ENCODE data around the gene SLC44A1.

Gene SLC44A1

GRCh38 chr9:105419816-105420597 lies 175.6 kb downstream of the SLC44A1 start:
- in situ Hi-C loops (cut with HindIII; ENCODE audit: low sequenced_read_pairs): no loop called here

DNA sequence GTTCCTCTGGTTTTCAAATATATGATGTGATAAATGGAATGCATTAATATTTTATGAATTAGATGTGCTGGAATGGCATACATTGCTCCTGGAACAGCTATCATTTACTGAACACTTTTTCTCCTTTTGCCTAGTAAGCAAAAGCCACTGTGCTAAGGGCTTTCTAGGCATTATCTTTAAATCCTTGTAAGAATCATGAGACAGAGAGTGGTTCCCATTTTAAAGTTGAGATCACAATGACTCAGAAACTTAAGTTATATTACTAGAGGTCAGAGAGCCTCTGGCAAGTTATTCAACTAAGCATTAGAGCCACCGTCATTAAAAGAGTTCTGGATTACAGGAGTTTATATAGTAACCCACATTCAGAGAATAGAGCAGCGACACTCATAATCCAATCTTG lies 176.7 kb downstream of the SLC44A1 start:
- in situ Hi-C loops (cut with HindIII; ENCODE audit: low sequenced_read_pairs): no loop called here

DNA sequence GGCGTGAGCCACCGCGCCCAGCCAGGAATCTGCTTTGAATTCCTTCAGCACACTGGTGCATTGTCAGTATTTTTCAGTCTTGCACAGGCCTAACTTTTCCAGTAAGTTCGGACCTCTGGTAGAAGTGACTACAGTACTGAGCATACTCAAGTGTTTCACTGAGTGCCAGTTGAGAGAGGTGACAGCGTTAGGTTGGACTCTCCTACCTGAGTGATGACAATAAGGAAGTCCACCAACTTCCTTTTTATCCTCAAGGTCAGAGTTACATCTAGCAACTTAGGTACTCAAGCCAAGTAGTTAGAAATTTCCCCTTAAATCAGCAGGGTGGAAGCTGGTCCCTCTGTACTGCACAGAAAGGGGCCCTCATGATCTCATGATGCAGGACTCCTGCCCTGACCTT lies 177.4 kb downstream of the SLC44A1 start:
- in situ Hi-C loops (cut with HindIII; ENCODE audit: low sequenced_read_pairs): no loop called here

GRCh38 chr9:105425816-105426433 lies 181.5 kb downstream of the SLC44A1 start:
- in situ Hi-C loops (cut with HindIII; ENCODE audit: low sequenced_read_pairs): no loop called here

DNA sequence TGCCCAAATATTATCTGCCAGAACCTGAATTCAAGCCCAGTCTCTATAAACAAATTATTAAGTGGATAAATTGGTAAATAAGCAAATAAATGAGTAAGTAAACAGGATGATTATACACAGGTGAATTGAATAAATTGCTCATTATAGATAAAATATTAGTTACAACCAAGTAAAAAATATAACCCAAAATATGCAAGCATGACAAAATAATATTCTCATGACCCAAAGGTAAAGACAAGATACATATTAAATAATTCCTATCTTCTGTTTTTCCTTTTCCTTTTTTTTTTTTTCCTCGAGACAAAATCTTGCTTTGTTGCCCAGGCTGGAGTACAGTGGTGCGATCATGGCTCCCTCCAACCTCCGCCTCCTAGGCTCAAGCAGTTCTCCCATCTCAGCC lies 182.2 kb downstream of the SLC44A1 start:
- in situ Hi-C loops (cut with HindIII; ENCODE audit: low sequenced_read_pairs): no loop called here

- in situ Hi-C loops (cut with HindIII; ENCODE audit: low sequenced_read_pairs): no loop called here
These were observed 187.2 kb downstream of the SLC44A1 start for GRCh38 chr9:105431424-105432246.

DNA sequence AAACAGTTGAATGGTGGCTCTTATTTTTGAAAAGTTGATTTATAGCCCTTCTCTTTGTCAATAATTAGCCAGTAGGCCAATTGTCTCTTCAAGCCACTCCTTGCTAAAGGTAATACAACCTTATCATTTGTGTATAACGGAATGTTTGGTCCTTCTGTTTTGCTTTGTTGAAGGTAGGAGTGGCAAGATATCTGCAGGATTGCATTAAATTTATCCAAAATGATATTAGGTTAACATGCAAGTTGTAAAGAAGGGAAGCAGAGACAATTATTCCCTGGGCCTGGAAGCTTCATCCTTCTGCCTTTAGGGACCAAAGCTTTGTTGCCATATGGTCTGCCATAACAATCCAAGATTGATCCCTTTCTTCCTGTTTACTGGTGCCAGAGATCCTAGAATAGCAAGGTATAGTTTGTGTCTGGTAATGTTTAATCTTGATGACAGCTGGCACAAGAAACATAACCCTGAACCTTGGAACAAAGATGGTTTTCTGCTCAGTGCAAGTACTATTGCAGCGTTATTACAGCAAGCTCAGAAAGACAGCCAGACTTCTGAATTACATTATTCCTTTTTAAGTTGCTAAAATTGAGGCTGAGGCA lies 187.9 kb downstream of the SLC44A1 start:
- in situ Hi-C loops (cut with HindIII; ENCODE audit: low sequenced_read_pairs): no loop called here

- in situ Hi-C loops (cut with HindIII; ENCODE audit: low sequenced_read_pairs): no loop called here
These were observed 191.0 kb downstream of the SLC44A1 start for GRCh38 chr9:105435453-105435852.

DNA sequence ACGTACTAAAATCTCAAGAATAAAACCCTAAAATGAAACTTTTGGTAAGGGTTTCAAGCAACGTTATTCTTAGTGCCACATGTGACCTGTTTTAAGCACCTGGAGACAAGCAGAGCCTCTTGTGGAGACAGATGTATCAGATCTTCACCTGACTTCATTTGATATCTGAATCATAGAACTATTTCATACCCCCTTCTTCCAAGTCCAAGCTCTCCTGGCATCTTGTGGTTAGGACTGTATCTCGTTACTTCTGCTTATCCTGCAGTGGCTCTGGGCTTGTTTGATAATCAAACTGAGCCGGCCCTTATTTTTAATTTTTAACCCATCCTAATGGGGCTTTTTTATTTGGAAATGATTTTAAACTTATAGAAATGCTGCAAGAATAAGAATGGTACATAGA lies 192.3 kb downstream of the SLC44A1 start:
- in situ Hi-C loops (cut with HindIII; ENCODE audit: low sequenced_read_pairs): no loop called here

DNA sequence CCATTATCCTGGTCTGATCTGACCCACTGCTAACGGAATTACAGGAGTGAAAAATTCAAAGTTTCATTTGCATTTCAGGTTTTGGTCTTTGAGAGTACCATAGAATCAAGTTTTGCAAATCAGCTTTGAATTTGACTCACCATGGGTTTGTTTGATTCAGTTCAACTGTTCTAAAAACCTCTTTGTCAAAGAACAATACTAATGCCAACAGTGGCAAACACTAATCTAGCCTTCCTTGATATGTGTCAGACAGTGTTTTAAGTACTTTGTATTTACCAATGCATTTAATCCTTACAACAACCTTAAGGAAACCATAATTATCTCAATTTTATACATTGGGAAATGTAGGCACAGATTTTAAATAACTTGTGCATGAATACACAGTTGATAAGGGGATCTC lies 193.3 kb downstream of the SLC44A1 start:
- in situ Hi-C loops (cut with HindIII; ENCODE audit: low sequenced_read_pairs): no loop called here

DNA sequence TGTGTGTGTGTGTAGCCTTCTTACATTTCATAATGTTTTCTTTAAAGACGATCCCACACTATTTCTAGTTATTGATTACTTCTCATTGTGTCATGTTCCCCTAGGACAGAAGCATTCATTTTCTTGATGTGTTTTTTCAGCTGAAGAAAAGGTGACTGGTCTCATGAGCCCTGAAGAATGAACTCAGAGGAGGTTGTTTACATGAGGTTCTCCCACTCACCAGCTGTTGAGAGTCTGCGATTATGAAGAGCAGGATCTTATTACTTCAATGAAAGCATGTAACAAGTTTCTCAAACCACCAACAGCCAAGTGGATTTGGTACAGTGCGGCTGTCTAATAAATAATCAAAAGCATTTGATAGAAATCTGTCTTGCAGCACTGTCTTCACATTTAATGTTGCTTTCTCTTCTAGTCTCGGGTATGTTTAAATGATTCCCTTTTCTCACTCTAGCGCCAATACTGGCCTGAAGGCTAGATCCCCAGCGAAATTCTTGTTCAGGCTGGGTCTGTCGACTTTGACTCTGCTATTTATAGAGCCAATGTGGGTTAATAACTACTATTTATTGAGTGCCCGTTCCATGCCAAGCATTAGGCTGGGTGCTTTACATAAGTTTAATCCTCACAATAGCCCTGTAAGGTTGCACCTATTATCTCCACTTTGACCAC lies 193.8 kb downstream of the SLC44A1 start:
- in situ Hi-C loops (cut with HindIII; ENCODE audit: low sequenced_read_pairs): no loop called here

DNA sequence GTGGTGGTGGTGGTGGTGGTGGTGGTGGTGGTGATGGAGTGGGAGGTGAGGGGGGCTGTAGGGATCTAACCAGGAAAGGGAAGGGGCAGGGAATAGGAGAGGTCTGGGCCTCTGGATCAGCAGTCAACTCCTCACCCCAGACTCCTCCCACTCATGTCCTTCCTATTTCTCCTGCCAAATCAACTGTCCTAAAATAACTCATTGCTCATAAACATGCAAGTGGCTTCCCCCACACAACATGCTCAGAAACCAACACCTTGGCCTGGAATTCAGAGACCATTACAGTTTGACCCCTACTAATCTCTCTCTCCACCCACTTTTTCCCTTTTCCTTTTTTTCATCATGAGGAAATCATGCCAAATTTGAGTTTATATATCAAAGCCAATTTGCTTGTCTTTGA lies 195.0 kb downstream of the SLC44A1 start:
- in situ Hi-C loops (cut with HindIII; ENCODE audit: low sequenced_read_pairs): no loop called here

GRCh38 chr9:105441616-105442160 lies 197.2 kb downstream of the SLC44A1 start:
- in situ Hi-C loops (cut with HindIII; ENCODE audit: low sequenced_read_pairs): no loop called here

DNA sequence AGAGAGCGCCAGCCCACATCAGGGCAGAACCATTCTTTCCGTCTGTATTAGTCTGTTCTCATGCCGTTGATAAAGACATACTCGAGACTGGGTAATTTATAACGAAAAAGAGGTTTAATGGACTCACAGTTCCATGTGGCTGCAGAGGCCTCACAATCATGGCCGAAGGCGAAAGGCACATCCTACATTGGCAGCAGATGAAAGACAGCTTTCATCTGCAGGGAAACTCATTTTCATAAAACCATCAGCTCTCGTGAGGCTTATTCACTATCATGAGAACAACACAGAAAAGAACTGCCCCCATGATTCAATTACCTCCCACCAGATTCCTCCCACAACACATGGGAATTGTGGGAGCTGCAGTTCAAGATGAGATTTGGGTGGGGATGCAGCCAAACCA lies 198.7 kb downstream of the SLC44A1 start:
- in situ Hi-C loops (cut with HindIII; ENCODE audit: low sequenced_read_pairs): no loop called here

DNA sequence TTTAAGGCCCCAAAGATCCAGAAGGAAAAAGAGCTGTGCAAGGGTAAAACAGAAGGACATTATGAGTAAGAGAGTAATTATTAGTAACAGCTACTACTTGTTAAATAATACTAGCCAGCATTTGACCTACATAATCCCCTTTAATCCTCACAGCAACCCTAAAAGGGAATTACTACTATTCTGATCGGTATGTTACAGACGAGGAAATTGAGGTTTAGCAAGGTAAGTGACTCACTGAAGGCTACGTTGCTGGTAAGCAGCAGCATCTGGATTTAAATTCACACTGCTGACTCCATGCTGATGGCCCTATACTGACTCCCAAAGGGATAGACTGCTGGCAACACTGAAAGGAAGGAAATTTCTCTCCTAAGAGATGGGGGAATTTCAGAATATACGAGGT lies 199.7 kb downstream of the SLC44A1 start:
- in situ Hi-C loops (cut with HindIII; ENCODE audit: low sequenced_read_pairs): no loop called here

DNA sequence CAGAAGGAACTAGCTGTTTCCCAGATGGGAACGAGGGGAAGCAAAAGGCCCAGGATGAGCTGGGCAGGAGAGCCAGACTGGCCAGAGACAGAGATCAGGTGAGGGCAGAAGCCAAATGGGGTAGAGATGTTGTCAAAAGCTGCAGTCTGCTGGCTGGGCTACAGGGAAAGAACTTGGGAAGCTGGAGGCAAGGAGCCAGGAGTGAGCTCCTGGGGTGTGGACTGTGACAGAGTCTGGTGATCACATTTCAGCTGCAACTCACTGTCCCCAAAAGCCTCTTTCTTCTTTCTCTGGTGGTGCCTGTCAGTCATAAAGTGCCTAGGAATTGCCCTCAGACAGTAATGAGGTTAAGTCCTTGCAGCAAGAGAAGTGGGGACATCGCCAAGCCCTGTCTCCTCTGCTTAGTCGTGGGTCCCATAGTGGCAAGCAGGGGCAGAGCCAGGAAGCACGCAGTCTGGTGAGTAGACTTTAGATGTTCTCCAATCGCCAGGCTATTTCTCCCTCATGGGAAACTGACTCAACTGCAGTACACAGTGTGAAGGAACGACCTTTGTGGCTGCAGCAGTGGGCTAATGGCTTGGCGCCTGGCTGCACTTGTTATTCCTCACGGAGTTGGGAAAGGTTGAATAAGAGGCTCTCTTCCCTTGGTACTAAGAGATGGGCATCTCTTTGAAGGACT lies 200.9 kb downstream of the SLC44A1 start:
- in situ Hi-C loops (cut with HindIII; ENCODE audit: low sequenced_read_pairs): no loop called here

DNA sequence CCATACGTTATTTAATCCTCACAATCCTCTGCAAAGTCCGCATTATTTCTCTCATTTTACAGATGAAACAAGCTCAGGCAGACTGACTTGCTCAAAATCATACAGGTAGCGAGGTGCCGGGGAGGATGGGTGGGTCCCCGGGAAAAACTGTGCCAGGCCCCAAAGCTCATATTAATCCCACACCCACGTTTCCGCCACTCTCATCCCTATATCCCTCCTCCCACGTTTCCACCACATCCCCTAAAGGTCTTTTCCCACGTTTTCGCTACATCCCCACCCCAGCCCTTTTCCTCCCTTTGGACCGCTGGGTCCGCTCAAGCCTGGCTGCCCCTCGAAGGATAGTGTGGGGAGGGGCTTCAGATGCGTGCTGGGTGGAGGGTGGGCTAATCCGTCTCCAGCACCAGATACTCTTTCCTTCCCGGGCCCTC lies 202.9 kb downstream of the SLC44A1 start:
- in situ Hi-C loops (cut with HindIII; ENCODE audit: low sequenced_read_pairs): no loop called here

- in situ Hi-C loops (cut with HindIII; ENCODE audit: low sequenced_read_pairs): no loop called here
These were observed 203.7 kb downstream of the SLC44A1 start, which contains the start of gene FSD1L for GRCh38 chr9:105447814-105448812. FSD1L (plus strand) TSS chr9:105448034; CDS start chr9:105448221, 187 bp downstream.

- in situ Hi-C loops (cut with HindIII; ENCODE audit: low sequenced_read_pairs): no loop called here
These were observed 204.6 kb downstream of the SLC44A1 start for GRCh38 chr9:105449081-105449480.

All from endothelial cell of hepatic sinusoid (primary cell).